Kidney epithelial cell (primary cell): ENCODE results near the gene ROS1. TPM values are rescaled to one million over a fixed set of nuclear protein-coding genes. Genes with fewer than 3 reads are reported as not detected.

ENCODE experiments used
- DNase-seq: peaks from one replicate; pipeline ENCODE4 v3.0.0-alpha.2; 2010; ENCODE audit warnings: low read depth
- H3K27me3 ChIP-seq: 2 replicates; pipeline ENCODE4 v1.6.0; 2011; ENCODE audit warnings: low read length; ENCODE audit not compliant: control insufficient read depth, insufficient read depth
- H3K36me3 ChIP-seq: 2 replicates; pipeline ENCODE4 v1.5.1; 2011; ENCODE audit warnings: low read length; ENCODE audit not compliant: control insufficient read depth, insufficient read depth
- H3K4me3 ChIP-seq: 2 replicates; pipeline ENCODE4 v1.5.1; 2011; ENCODE audit warnings: low read depth, mild to moderate bottlenecking, control low read depth, low read length
- CTCF ChIP-seq: IDR thresholded peaks from 2 replicates; pipeline ENCODE4 v1.5.1; 2011; ENCODE audit warnings: mild to moderate bottlenecking, moderate library complexity, low read length, control low read depth, inconsistent platforms; ENCODE audit not compliant: insufficient read depth, poor library complexity, severe bottlenecking
- total RNA-seq: library from RNA; depleted of rRNA; stranded (reverse); fragments of >200 nt; gene quantifications from 2 replicates; pipeline ENCODE4 v1.2.3, GENCODE V29; 2015

ROS1 gene
- total RNA-seq, 1 donor from 2014 or later: 0.04 TPM

GRCh38 chr6:117456998-117457397, 31.3 kb upstream of the ROS1 start:
- H3K4me3 ChIP-seq: no peak overlapping the region
- TF ChIP-seq CTCF: no peak

GRCh38 chr6:117456250-117456649, 30.5 kb upstream of the ROS1 start:
- H3K4me3 ChIP-seq: no peak overlapping the region
- TF ChIP-seq CTCF: no peak
- no peak for DNase-seq
- H3K36me3 ChIP-seq: no peaks in the 10 kb centered on the region
- no peaks in the 10 kb centered on the region for H3K27me3 ChIP-seq

More at GRCh38 chr6:117456998-117457397, 31.3 kb upstream of the ROS1 start:
- H3K27me3 ChIP-seq: no peaks in the 10 kb centered on the region
- H3K36me3 ChIP-seq: no peaks in the 10 kb centered on the region
- DNase-seq: no peak

- no peak for DNase-seq
- no peak for TF ChIP-seq CTCF
- Histone ChIP-seq H3K4me3 (no peak overlapping the region), H3K36me3 (no peaks in the 10 kb centered on the region), H3K27me3 (no peaks in the 10 kb centered on the region)
Observed at GRCh38 chr6:117451671-117452070, 25.9 kb upstream of the ROS1 start.

GRCh38 chr6:117449549-117450439, 24.1 kb upstream of the ROS1 start:
- no peaks in the 10 kb centered on the region for H3K27me3 ChIP-seq
- no peaks in the 10 kb centered on the region for H3K36me3 ChIP-seq
- H3K4me3 ChIP-seq: no peak overlapping the region
- peak; percentile 41 for DNase-seq
- TF ChIP-seq CTCF: peak; percentile 64

GRCh38 chr6:117448732-117449485, 23.2 kb upstream of the ROS1 start:
- no peaks in the 10 kb centered on the region for H3K27me3 ChIP-seq
- peak; percentile 74 for DNase-seq
- no peak overlapping the region for H3K4me3 ChIP-seq
- no peaks in the 10 kb centered on the region for H3K36me3 ChIP-seq
- TF ChIP-seq CTCF: no peak
